SK-N-SH treated with all-trans-retinoic acid at 6 μM for 48 hours (cell line): ENCODE measurements around the gene RAD54L.

ENCODE experiments used
- ATAC-seq: fragments of 200-7000 bp; cut with Tn5 transposase; 3 replicates; pipeline ENCODE4 v1.9.1; 2020; ENCODE audit warnings: mild to moderate bottlenecking, moderate library complexity
- ARNTL ChIP-seq: fragments of 450-650 bp; formaldehyde crosslinking; IDR thresholded peaks from 2 replicates; pipeline ENCODE4 v1.5.0; 2020; ENCODE audit warnings: low read depth, mild to moderate bottlenecking, moderate library complexity, borderline replicate concordance
- BACH2 ChIP-seq: fragments of 250-450 bp; sonication (Bioruptor Pico); IDR thresholded peaks from 2 replicates; pipeline ENCODE4 v1.9.0; 2021; ENCODE audit warnings: mild to moderate bottlenecking, borderline replicate concordance
- ESRRG ChIP-seq: fragments of 250-450 bp; sonication (Bioruptor Pico); IDR thresholded peaks from 2 replicates; pipeline ENCODE4 v1.6.1; 2021; ENCODE audit warnings: mild to moderate bottlenecking
- GLIS3 ChIP-seq: fragments of 250-450 bp; sonication (Bioruptor Pico); IDR thresholded peaks from 2 replicates; pipeline ENCODE4 v1.5.0; 2020; ENCODE audit warnings: mild to moderate bottlenecking, moderate library complexity
- ISL1 ChIP-seq: fragments of 250-450 bp; sonication (Bioruptor Pico); IDR thresholded peaks from 2 replicates; pipeline ENCODE4 v2.1.2; 2022; ENCODE audit warnings: mild to moderate bottlenecking, moderate library complexity
- PPARA ChIP-seq: fragments of 250-450 bp; sonication (Bioruptor Pico); IDR thresholded peaks from 2 replicates; pipeline ENCODE4 v1.5.0; 2020; ENCODE audit warnings: mild to moderate bottlenecking, borderline replicate concordance
- RARB ChIP-seq: fragments of 250-450 bp; sonication (Bioruptor Pico); IDR thresholded peaks from 2 replicates; pipeline ENCODE4 v1.8.0; 2021; ENCODE audit warnings: mild to moderate bottlenecking, moderate library complexity
- SNAI2 ChIP-seq: fragments of 250-450 bp; sonication (Bioruptor Pico); IDR thresholded peaks from 2 replicates; pipeline ENCODE4 v1.5.0; 2020; ENCODE audit warnings: mild to moderate bottlenecking, moderate library complexity
- TCF4 ChIP-seq: fragments of 250-450 bp; sonication (Bioruptor Pico); IDR thresholded peaks from 2 replicates; pipeline ENCODE4 v1.8.0; 2021; ENCODE audit warnings: mild to moderate bottlenecking, moderate library complexity, borderline replicate concordance
- TOX ChIP-seq: fragments of 250-450 bp; sonication (Bioruptor Pico); IDR thresholded peaks from 2 replicates; pipeline ENCODE4 v1.8.0; 2021; ENCODE audit warnings: mild to moderate bottlenecking, moderate library complexity, borderline replicate concordance
- ZC3H10 ChIP-seq: fragments of 250-450 bp; sonication (Bioruptor Pico); IDR thresholded peaks from 2 replicates; pipeline ENCODE4 v1.5.1; 2021; ENCODE audit warnings: mild to moderate bottlenecking, moderate library complexity
- ZFP3 ChIP-seq: fragments of 250-450 bp; sonication (Bioruptor Pico); IDR thresholded peaks from 2 replicates; pipeline ENCODE4 v1.5.0; 2020; ENCODE audit warnings: mild to moderate bottlenecking, moderate library complexity
- ZFP30 ChIP-seq: fragments of 450-650 bp; formaldehyde crosslinking; IDR thresholded peaks from 2 replicates; pipeline ENCODE4 v1.5.0; 2022; ENCODE audit warnings: mild to moderate bottlenecking, moderate library complexity
- ZNF565 ChIP-seq: fragments of 450-650 bp; formaldehyde crosslinking; conservative IDR thresholded peaks from 2 replicates; pipeline ENCODE4 v1.5.0; 2020; ENCODE audit warnings: low read depth, mild to moderate bottlenecking, moderate library complexity
- ZNF70 ChIP-seq: fragments of 450-650 bp; formaldehyde crosslinking; IDR thresholded peaks from 2 replicates; pipeline ENCODE4 v1.5.0; 2020; ENCODE audit warnings: mild to moderate bottlenecking, moderate library complexity
- ZNF8 ChIP-seq: fragments of 450-650 bp; formaldehyde crosslinking; IDR thresholded peaks from 2 replicates; pipeline ENCODE4 v1.5.0; 2020; ENCODE audit warnings: mild to moderate bottlenecking, moderate library complexity
- TF ChIP-seq, protein P1 (sequence below): fragments of 250-450 bp; sonication (Bioruptor Pico); IDR thresholded peaks from 2 replicates; pipeline ENCODE4 v1.5.0; 2020; ENCODE audit warnings: mild to moderate bottlenecking, moderate library complexity
- TF ChIP-seq, protein P2 (sequence below): fragments of 250-450 bp; sonication (Bioruptor Pico); IDR thresholded peaks from 2 replicates; pipeline ENCODE4 v1.5.1; 2021; ENCODE audit warnings: mild to moderate bottlenecking, moderate library complexity
- TF ChIP-seq, protein P3 (sequence below): fragments of 250-450 bp; sonication (Bioruptor Pico); IDR thresholded peaks from 2 replicates; pipeline ENCODE4 v1.8.0; 2020; ENCODE audit warnings: mild to moderate bottlenecking, moderate library complexity, borderline replicate concordance
- TF ChIP-seq, protein P4 (sequence below): fragments of 250-450 bp; sonication (Bioruptor Pico); IDR thresholded peaks from 2 replicates; pipeline ENCODE4 v1.5.1; 2020; ENCODE audit warnings: low read depth, mild to moderate bottlenecking, moderate library complexity
- TF ChIP-seq, protein P5 (sequence below): fragments of 250-450 bp; sonication (Bioruptor Pico); IDR thresholded peaks from 2 replicates; pipeline ENCODE4 v1.8.0; 2021; ENCODE audit warnings: low read depth, mild to moderate bottlenecking, moderate library complexity, borderline replicate concordance

Gene RAD54L

DNA sequence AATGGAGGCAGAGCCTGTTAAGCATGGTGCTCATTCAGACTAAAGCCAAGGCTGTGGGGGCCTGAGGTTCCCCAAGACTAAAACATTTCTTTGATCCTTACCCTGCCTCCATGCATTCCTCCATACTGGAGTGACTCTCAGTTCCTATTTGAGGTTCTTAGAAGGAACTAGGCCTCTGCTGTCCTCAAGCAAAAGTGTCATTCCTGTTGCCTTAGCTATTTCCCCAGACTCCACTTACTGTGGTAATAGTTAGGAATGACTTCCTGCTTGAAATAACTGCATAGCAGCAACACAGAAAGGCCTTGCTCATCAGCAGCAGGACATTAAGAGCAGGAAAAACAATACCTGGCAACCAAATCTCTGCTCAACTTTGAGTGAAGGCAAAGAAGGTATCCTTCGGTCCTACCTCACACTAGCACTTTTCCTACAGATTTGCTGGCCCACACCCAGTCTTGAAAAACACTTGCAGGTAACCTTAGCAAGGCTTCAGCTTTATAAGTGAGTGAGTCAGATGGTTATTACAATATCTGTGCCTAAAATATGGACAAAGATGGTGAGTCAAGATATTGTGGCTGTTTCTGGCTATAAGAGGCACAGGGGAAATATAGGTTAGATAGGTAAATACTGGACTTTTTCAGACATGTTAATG, 41.0 kb downstream of the RAD54L start (continued):
- TF ChIP-seq, protein P1, sequence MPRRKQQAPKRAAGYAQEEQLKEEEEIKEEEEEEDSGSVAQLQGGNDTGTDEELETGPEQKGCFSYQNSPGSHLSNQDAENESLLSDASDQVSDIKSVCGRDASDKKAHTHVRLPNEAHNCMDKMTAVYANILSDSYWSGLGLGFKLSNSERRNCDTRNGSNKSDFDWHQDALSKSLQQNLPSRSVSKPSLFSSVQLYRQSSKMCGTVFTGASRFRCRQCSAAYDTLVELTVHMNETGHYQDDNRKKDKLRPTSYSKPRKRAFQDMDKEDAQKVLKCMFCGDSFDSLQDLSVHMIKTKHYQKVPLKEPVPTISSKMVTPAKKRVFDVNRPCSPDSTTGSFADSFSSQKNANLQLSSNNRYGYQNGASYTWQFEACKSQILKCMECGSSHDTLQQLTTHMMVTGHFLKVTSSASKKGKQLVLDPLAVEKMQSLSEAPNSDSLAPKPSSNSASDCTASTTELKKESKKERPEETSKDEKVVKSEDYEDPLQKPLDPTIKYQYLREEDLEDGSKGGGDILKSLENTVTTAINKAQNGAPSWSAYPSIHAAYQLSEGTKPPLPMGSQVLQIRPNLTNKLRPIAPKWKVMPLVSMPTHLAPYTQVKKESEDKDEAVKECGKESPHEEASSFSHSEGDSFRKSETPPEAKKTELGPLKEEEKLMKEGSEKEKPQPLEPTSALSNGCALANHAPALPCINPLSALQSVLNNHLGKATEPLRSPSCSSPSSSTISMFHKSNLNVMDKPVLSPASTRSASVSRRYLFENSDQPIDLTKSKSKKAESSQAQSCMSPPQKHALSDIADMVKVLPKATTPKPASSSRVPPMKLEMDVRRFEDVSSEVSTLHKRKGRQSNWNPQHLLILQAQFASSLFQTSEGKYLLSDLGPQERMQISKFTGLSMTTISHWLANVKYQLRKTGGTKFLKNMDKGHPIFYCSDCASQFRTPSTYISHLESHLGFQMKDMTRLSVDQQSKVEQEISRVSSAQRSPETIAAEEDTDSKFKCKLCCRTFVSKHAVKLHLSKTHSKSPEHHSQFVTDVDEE (CRISPR knock-in tag): no peak
- TF ChIP-seq ARNTL (CRISPR knock-in tag): no peak
- no peak for TF ChIP-seq PPARA (CRISPR knock-in tag)

DNA sequence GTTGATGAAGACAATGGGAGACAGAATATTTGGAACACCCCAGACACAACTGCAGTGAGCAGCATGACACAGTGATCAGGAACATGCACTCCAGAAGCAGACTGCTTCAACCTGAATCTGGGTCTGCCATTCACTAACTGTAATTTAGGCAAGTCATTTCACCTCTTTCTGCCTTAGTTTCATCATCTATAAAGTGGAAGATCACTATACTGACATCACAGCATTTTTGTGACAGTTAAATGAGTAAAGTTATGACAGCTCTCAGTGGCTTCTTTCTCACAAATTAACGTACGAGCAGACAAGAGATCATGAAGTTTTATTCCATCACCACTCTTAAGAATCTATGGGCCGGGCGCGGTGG, 41.6 kb downstream of the RAD54L start:
- no peak for TF ChIP-seq RARB (CRISPR knock-in tag)
- no peak for TF ChIP-seq ARNTL (CRISPR knock-in tag)
- no peak for TF ChIP-seq PPARA (CRISPR knock-in tag)
- no peak for TF ChIP-seq TOX (CRISPR knock-in tag)
- TF ChIP-seq TCF4 (CRISPR knock-in tag): no peak
- no peak for TF ChIP-seq ZNF70 (CRISPR knock-in tag)
- no peak for TF ChIP-seq ZFP3
- no peak for TF ChIP-seq ZNF8
- TF ChIP-seq ZNF565: no peak
- no peak for TF ChIP-seq ZC3H10 (CRISPR knock-in tag)
- no peak for TF ChIP-seq GLIS3
- no peak for ATAC-seq

DNA sequence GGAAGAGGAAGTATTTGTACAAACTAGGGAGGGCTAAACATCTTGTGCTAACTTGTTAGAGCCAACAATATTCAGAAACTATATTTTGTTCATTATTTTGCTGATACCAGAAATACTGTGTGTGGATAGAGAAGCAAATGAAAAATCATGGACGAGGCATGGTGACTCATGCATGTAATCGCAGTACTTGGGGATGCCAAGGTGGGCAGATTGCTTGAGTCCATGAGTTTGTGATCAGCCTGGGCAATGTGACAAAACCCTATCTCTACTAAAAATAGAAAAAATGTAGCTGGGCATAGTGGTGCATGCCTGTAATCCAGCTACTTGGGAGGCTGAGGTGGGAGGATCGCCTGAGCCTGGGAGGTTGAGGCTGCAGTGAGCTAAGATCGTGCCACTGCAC, 42.4 kb downstream of the RAD54L start:
- no peak; the same call in 2 of the 3 replicates for ATAC-seq
- TF ChIP-seq, protein P2, sequence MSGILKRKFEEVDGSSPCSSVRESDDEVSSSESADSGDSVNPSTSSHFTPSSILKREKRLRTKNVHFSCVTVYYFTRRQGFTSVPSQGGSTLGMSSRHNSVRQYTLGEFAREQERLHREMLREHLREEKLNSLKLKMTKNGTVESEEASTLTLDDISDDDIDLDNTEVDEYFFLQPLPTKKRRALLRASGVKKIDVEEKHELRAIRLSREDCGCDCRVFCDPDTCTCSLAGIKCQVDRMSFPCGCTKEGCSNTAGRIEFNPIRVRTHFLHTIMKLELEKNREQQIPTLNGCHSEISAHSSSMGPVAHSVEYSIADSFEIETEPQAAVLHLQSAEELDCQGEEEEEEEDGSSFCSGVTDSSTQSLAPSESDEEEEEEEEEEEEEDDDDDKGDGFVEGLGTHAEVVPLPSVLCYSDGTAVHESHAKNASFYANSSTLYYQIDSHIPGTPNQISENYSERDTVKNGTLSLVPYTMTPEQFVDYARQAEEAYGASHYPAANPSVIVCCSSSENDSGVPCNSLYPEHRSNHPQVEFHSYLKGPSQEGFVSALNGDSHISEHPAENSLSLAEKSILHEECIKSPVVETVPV (CRISPR knock-in tag): no peak
- no peak for TF ChIP-seq ZNF70 (CRISPR knock-in tag)
- TF ChIP-seq PPARA (CRISPR knock-in tag): no peak
- TF ChIP-seq, protein P1 (CRISPR knock-in tag): no peak
- TF ChIP-seq, protein P3, sequence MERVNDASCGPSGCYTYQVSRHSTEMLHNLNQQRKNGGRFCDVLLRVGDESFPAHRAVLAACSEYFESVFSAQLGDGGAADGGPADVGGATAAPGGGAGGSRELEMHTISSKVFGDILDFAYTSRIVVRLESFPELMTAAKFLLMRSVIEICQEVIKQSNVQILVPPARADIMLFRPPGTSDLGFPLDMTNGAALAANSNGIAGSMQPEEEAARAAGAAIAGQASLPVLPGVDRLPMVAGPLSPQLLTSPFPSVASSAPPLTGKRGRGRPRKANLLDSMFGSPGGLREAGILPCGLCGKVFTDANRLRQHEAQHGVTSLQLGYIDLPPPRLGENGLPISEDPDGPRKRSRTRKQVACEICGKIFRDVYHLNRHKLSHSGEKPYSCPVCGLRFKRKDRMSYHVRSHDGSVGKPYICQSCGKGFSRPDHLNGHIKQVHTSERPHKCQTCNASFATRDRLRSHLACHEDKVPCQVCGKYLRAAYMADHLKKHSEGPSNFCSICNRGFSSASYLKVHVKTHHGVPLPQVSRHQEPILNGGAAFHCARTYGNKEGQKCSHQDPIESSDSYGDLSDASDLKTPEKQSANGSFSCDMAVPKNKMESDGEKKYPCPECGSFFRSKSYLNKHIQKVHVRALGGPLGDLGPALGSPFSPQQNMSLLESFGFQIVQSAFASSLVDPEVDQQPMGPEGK (CRISPR knock-in tag): no peak
- no peak for TF ChIP-seq ZFP30 (CRISPR knock-in tag)
- TF ChIP-seq ESRRG (CRISPR knock-in tag): no peak
- no peak for TF ChIP-seq ZFP3
- TF ChIP-seq ZNF8: no peak
- no peak for TF ChIP-seq ARNTL (CRISPR knock-in tag)
- TF ChIP-seq, protein P4, sequence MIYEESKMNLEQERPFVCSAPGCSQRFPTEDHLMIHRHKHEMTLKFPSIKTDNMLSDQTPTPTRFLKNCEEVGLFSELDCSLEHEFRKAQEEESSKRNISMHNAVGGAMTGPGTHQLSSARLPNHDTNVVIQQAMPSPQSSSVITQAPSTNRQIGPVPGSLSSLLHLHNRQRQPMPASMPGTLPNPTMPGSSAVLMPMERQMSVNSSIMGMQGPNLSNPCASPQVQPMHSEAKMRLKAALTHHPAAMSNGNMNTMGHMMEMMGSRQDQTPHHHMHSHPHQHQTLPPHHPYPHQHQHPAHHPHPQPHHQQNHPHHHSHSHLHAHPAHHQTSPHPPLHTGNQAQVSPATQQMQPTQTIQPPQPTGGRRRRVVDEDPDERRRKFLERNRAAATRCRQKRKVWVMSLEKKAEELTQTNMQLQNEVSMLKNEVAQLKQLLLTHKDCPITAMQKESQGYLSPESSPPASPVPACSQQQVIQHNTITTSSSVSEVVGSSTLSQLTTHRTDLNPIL (CRISPR knock-in tag): no peak
- TF ChIP-seq SNAI2 (CRISPR knock-in tag): no peak
- no peak for TF ChIP-seq BACH2
- no peak for TF ChIP-seq ISL1
- TF ChIP-seq, protein P5, sequence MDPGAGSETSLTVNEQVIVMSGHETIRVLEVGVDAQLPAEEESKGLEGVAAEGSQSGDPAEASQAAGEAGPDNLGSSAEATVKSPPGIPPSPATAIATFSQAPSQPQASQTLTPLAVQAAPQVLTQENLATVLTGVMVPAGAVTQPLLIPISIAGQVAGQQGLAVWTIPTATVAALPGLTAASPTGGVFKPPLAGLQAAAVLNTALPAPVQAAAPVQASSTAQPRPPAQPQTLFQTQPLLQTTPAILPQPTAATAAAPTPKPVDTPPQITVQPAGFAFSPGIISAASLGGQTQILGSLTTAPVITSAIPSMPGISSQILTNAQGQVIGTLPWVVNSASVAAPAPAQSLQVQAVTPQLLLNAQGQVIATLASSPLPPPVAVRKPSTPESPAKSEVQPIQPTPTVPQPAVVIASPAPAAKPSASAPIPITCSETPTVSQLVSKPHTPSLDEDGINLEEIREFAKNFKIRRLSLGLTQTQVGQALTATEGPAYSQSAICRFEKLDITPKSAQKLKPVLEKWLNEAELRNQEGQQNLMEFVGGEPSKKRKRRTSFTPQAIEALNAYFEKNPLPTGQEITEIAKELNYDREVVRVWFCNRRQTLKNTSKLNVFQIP (CRISPR knock-in tag): no peak
